GM19324 (cell line): ENCODE measurements around the gene CPA4.

ENCODE experiments used
- ATAC-seq: cut with Tn5 transposase; IDR thresholded peaks from one replicate; pipeline ENCODE4 v1.9.1; 2021; ENCODE audit warnings: mild to moderate bottlenecking, moderate library complexity; ENCODE audit not compliant: unreplicated experiment, low FRiP score

The CPA4 gene

DNA sequence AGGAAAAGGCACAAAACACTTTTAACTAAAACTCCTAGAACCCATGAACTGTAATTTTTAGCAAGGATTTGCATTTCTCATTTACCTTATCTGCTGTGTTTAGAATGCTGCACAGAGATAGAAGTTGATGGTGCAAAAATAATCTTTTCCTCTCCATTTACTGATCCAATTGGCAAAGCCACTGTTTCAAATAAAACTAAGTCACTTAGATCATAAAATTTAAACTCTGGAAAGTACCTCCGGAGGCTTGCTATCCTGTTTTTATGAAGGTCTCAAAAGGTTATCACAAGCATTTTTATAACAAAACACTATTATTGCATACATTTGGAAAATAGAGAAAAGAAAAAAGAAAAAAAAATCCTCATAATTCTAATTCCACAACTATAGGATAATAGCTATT is 18.7 kb upstream of the CPA4 start:
- no peak for ATAC-seq

DNA sequence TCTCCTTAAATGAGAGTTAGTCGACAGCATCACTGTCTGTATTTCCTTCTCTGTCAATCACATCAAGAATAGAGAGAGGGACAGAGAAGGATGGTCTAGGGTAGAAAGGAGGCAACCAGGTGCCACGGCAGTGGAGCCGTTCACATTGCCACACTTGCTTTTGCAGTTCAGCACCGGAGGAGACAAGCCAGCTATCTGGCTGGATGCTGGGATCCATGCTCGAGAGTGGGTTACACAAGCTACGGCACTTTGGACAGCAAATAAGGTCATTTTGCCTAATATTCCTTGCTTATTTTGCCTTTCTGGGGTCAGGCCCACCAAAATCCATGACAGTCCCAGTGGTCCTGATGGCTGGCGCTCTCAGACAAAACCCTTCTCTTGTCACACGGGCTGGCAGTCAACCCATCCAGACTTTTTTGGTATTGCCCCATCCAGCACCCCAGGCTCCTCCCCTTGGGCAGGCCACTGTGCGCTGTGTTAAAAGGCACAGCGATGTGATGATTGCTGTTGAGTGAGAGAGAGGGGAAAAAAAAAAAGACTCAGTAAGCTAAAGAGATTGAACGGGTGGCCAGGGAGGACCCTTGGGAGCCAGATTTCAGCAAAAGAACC is 17.9 kb upstream of the CPA4 start:
- ATAC-seq, result no peak

DNA sequence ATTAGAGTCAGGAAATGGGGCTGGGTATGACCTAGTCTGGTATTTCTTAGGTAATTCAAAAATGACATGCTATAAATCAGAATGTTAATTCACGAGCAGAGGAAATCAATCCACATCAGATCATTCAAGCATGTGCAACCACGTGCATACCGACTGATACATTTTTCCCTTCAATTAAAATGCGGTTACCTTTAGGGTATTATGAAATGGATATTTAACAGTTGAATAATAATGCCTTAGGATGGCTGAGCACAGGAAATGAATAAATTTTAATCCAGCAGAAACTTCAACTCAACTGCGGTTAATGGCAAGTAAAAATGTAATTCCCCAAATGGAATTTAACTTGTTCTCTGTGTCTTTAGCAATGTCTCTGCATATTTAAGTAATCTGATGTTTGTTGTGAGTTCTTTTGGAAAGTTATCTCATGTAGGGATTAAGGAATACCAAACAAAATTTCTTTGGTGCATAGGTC is 17.1 kb upstream of the CPA4 start:
- no peak for ATAC-seq

DNA sequence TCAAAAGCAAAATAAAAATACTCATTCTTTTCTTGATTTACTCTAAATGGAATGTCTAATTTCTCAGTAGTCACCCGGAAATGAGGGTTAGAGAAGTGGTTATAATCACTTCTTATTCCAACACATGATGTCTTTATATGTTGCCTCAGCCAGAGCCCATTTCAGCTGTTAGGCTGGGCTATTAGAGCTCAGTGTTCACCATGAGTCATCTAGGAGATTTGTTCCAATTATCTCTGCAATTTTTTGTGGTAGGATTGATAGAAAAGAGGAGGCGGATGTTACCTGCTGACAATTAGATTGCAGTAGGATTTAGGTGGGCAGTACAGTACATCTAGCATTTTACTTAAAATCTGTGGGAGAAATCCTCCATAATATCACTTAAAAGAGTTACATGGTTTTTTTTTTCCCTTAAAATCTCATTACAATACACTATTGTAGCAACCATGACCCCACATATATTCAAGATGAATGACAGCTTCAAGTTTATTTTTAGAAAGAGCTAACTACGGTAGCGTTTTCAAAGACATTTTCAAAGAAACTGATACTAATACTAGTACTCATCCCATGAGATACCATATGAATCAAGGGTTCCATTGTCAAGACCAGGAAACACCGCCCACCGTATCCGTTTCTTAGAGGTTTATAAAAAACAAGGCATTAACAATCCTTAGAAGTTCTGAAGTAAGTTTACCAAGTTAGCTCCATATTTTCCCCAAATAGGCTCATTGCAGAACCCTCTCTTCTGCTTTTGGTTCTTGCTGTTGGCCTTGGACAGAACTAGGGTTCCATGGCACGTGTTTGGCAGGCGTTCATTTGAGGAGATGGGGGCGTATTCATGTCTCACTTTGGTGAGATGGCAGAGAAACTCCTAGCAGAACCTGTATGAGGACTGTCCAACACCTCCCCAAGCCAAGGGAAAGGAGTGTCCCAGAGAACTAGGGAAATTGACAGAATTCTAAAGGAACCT is 15.9 kb upstream of the CPA4 start:
- ATAC-seq, result no peak

DNA sequence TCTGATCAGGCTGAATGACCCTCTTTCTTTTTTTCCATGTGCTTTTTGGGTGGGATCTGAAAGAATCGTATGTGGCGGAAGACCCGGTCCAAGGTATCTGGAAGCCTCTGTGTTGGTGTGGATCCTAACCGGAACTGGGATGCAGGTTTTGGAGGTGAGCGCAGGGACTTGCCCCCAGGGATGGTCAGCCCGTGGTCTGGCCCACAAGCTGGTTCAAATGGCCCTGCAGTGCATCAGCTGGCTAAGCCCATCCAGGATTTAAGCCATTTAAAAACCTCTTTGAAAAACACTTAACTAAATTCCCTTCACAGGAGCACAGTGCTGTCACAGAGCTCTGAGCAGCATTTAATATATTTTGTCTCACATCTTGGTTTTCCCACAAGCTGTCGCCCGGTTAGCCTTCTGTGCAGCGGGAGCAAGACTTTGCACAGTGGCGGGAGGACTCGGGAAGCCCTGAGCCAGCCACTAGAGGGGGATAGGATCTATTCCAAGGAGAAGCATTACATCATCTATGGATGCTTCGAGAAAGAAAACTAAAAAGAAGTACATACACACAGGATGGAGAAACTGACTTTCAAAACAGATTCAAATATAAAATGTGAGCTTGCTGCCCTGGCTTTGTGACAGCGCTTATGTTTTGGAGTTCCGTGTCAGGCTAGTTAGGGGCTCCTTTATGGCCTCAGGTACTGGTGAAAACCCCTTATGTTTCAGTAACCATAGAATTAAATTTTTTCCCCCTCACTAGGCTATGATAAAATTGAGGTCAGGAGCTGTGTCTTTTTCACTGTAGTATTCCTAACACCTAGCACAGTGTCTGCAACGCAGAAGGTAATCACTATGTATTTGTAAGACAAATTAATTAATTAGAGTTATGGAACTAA is 15.0 kb upstream of the CPA4 start:
- no peak for ATAC-seq

DNA sequence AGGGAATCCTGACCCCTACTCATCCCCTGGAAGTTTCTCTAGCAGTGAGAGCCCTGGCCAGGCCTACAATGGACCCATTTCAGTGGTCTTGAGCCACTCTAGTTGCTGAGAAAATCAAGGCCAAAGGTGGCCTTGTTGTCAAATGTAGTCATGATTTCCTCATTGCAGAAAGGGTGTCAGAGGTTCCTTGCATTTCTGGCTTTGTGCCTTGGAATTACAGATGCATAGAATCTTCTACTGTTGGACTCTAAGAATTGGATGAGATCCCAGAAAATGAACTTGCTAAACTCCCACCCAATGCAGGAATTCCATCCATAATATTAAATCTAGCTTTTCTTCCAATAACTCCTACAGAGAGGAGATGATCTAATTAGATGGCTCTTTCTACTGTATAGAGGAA is 14.1 kb upstream of the CPA4 start:
- no peak for ATAC-seq

DNA sequence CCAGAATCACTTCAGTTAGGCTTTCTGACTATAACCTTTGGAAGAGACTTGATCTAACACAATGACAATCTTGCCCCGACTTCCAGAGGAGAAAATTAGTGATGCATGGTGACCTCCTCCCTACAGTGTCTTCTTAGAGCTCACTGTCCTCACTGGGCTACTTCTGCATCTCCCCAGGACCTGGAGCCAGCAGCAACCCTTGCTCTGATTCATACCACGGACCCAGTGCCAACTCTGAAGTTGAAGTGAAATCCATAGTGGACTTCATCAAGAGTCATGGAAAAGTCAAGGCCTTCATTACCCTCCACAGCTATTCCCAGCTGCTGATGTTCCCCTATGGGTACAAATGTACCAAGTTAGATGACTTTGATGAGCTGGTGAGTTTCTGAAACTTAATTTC is 13.7 kb upstream of the CPA4 start:
- no peak for ATAC-seq

DNA sequence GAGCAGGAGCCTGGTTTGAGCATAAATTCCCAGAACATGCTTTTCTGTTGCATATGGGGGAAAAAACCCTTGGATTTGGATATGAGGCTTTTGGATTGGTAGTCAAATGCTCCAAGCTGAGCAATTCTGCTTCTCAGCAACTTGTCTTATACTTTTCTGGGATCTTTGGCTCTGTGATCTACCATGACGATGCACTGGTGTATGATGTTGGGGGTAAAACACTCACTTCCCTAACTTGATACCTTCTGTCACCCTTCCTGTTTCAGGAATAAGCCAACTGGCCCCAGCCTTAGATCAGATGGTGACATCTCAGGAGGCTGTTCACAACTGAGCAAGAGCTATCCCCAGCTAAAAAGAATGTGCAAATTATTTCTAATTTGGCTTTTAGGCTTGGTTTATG is 13.1 kb upstream of the CPA4 start:
- no peak for ATAC-seq

DNA sequence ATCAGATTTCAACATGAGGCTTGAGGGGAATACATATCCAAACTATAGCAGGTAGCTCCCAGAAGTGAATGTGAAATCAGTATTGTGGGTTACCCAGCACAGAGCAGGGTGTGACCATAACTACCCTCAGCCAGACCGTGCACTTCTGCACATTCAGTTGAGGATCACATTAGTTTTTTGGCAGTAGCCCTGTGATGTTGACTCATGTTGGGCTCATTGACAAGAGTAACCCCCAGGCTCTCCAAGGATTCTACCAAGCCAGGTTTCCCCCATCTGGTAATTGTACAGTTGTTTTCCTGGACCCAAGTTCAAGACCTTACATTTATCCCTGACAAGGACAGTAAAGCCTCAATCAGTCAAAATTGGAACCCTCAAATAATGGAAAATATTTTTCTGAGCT is 11.7 kb upstream of the CPA4 start:
- no peak for ATAC-seq

DNA sequence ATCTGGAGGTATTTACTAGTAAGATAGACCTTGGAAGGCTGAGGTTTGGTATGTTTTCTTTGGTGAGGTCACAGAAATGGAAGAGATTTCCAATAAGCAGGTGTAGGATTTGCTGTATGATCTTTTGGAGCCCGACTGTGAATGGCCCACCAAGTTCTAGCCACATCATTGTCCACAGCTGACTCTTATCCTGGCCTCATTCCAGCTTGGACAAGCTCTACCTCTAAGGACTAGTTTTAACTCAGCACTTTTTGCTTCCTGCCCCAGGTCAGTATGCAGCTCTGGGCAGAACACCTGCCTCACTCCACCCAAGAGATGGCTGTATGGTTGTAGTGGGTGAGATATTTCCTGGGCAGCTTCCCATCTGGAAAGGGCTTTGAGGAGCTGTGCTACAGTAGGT is 6.1 kb upstream of the CPA4 start:
- ATAC-seq, result no peak

DNA sequence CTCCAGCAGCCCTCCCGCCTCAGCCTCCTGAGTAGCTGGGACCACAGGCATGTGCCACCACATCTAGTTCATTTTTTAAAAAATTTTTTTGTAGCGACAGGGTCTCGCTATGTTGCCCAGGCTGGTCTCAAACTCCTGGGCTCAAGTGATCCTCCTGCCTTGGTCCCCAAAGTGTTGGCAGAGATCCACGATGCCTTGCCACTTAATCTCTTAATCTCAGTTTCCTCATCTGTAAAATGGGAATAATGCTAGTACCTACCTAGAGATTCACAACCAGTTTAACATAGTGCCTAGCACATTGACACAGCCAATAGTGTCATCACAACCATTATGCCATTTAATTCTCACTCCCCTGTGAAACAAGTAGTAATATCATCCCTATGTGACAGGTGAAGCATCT is 4.8 kb upstream of the CPA4 start:
- no peak for ATAC-seq

DNA sequence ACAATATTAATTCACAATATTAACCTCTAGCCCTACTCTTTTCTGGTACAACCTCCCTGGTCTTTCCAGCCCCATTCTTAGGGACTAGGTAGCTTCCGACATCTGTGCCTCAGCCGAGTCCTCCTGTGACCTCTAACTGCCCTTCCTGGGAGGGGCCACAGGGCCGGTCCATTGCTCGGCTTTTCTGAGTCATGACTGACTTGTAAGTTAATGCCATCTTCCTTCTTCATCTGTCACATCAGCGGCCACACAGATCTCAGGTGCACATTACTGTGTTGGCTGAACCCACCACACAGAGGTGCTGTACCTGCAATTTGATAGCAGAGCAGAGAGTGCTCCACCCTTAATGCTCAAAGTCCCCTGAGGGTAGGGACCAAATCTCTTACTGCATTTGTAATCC is 4.1 kb upstream of the CPA4 start:
- no peak for ATAC-seq

DNA sequence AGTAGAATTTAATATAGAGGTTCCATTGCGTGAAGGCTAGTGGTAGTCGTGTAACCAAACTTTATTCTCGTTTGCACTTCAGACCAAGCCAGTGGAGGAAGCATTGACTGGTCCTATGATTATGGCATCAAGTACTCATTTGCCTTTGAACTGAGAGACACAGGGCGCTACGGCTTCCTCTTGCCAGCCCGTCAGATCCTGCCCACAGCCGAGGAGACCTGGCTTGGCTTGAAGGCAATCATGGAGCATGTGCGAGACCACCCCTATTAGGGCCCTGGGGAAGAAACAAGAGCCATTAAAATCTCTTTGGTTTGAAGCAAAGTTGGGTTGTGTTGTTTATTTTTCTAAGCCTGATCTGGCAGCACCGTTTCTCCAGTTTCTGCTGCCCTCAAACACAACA is 3.5 kb upstream of the CPA4 start:
- ATAC-seq, result no peak

DNA sequence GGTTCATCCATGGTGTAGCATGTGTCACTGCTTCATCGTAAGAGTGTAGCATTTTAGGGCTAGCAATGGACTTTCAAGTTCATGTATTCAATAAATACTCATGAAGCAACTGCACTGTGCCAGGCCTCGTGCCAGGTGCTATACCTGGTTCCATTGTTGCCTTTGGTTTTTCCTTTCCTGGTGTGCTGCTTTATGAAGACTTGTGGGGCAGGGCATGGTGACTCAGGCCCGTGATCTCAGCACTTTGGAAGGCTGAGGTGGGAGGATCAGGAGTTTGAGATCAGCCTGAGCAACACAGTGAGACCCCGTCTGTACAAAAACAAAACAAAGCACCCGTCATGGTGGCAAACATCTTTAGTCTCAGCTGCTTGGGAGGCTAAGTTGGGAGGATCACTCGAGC is 2.2 kb upstream of the CPA4 start:
- no peak for ATAC-seq

DNA sequence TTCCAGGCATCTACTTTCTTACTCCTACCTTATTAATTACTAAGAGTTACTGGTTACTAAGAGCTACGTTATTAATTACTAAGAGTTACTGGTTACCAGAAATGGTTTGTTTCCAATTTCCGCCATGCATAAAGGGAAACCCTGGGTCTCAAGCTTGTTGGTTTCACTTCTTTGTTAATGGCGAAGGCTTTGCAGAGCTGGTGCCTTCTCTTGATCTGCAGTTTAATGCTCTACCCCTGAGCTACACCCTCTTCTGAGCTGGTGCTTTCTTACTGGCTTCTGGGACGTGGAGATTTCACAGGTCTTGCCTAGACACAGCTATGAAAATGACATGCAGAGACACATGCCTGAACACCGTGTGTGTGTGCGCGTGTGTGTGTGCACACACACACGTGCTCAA is 560 bp downstream of the CPA4 start:
- ATAC-seq, result no peak

DNA sequence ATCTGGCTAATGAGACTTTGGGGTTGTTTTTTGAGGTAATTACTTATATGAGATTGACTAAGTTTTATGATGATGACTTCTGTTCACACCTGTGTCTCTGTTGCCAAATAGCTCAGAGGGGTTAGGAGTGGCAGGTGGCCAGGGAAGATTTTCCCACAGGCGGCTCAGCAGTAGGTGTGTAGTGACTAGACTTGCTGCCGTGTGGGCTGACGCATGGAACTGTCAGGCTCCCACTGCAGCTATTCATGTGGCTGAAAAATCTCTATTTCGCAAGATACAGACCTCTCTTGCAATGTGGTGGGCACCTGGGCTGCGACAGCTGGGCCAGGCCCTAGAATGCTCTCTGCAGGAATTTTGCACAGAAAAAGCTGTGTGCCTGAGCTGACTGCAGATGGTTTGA is 1.4 kb downstream of the CPA4 start:
- no peak for ATAC-seq

DNA sequence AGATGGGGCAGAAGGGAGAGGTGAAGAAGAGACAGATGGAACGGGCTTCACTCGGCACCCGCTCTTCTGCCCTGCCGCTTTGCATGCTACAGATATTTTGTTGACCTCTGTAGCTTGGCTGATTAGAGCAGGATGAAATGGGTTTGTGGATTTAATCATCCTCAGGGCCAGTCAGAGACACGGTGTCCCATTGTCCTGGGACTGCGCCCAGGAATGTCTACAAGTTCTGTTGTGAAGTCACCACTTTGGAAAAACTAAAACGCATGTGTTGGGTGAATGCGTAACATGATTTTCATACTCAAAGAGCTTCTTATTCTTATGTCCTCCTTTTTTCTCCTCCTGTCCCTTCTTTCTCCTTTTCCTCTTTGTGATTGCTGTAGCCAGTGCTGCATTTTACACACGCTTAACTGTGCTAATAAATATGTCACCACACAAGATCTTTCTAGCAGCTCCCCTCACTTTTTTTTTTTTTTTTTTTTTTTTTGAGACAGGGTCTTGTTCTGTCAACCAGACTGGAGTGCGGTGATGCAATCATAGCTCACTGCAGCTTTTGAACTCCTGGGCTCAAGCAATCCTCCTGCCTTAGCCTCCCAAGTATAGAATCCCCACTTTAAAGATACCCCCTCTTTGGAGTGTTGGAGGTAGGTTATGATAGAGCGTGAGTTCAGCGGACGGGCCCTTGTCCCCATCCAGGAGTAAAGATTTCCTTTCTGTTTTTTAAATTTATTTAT is 3.4 kb downstream of the CPA4 start:
- no peak for ATAC-seq

DNA sequence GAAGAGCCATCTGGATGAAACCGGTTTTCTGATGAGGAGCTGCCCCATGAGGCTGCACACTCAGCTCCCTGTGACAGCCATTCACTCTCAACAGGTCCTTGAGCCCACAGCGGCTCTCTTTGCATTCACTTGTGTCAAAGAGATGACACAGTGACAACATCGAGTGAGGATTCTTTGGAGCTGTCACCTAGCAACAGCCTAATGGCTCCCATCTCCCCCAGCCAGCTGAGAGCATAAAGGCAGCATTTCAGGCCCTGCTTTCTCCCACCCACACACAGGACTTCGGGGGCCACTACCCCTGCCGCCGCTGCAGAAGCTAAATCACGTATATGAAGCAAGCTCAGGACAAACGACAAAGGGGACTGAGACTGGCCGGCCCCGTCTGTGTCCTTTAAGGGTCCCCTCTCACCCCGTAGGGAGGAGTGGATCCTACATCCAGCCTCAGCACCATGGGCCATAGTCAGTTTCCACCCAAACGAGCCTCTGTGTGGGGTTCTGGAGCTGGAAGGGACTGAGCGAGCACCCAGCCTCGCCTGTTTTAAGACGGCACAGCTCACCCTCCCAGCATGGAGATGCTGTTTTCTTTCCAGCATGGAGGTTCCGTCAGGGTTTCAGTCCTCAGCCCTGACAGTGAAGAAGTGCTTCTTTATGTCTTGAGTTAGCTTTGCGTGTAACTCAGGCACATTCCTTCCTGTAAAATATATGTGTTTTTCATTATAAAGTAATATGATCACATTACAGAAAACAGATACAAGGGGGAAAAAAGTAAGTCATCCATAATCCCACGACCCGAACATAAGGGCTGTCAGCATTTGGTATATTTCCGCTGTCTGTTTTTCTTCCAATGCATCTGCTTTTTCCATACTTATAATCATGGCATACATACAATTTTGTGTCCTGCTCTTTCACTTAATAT is 4.9 kb downstream of the CPA4 start:
- ATAC-seq, result no peak

DNA sequence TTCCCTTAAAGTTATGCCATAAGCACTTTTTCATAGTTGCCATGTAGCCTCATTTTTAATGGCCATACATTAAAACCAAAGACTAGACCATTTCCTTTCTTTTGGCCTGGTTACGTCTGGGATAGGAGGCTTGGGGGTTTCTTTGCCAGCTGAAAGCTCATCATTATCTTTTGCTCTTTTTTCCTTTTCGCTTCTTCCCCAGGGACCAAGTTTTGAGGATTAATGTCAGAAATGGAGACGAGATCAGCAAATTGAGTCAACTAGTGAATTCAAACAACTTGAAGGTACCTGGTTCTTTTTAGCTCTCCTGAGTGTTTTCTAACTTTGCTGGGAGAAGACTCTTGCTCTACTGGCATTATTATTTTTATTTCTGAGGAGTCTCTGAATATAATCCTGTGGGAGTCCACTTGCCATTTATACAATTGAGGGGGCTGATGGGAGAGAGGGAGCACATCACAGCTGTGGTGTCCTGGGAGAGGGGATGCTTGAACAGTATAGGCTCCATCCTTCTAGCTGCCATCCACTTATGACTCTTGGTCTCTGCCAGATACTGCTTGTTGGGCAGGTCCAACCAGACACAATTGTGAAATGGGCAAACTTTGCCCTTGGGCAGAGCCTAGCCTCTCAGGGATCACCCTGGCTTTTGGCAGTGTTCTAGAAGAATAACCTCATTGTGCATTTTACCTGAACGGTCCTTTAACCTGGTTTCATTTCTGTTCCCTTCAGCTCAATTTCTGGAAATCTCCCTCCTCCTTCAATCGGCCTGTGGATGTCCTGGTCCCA is 5.8 kb downstream of the CPA4 start:
- no peak for ATAC-seq
